B cell (primary cell): ENCODE results near the gene CCDC86. TPM values are rescaled to one million over a fixed set of nuclear protein-coding genes. Genes with fewer than 3 reads are reported as not detected.

ENCODE experiments used
- ATAC-seq: fragments of 200-7000 bp; cut with Tn5 transposase; one replicate; pipeline ENCODE4 v1.10.0; 2021; ENCODE audit warnings: low read depth, mild to moderate bottlenecking, moderate number of reproducible peaks, moderate library complexity
- CTCF ChIA-PET: fragments of 350-600 bp; sonication (Branson Sonifier 250); formaldehyde crosslinking; loops from one replicate; lab custom pipeline; 2021; ENCODE audit warnings: antibody characterized with exemption, inconsistent platforms; lab: Charles Lee
- POLR2A ChIA-PET: fragments of 350-600 bp; sonication (Branson Sonifier 250); formaldehyde crosslinking; loops from one replicate; lab custom pipeline; 2021; ENCODE audit warnings: antibody characterized with exemption; lab: Charles Lee
- DNase-seq: peaks from one replicate; pipeline ENCODE4 v3.0.0; 2013
- H2AFZ ChIP-seq: 2 replicates; pipeline ENCODE4 v1.6.1; 2012; ENCODE audit warnings: mild to moderate bottlenecking, low read depth, low read length; ENCODE audit not compliant: insufficient read depth, poor library complexity, severe bottlenecking
- H3K27ac ChIP-seq, 2 donors: 1 replicate in 1 of 2; 2 replicates in 1 of 2; pipeline ENCODE4 v1.5.1; 2012 to 2013; ENCODE audit warnings: low read length in 2 of 2, mild to moderate bottlenecking in 2 of 2, moderate library complexity in 1 of 2
- H3K27me3 ChIP-seq, 4 experiments: fragments of 200-600 bp in 1 of 4; sonication (generic) in 1 of 4; replicated peaks in 1 of 4; 1 replicate in 2 of 4; 2 replicates in 2 of 4; pipeline versions ENCODE4 v1.6.1 to v1.7.0; 2013 to 2016; ENCODE audit warnings: low read length in 3 of 4, mild to moderate bottlenecking in 2 of 4, mixed read lengths in 1 of 4, moderate library complexity in 1 of 4; ENCODE audit not compliant: insufficient read depth in 4 of 4, control insufficient read depth in 3 of 4; ENCODE audit errors: control extremely low read depth in 1 of 4
- H3K36me3 ChIP-seq, 2 experiments: replicated peaks in 1 of 2; 1 replicate in 1 of 2; 2 replicates in 1 of 2; pipeline versions ENCODE4 v1.6.1 to v1.7.1; 2013; ENCODE audit warnings: low read length in 1 of 2; ENCODE audit not compliant: insufficient read depth in 2 of 2, control insufficient read depth in 1 of 2; ENCODE audit errors: control extremely low read depth in 1 of 2, extremely low read depth in 1 of 2
- H3K4me1 ChIP-seq, 2 donors: fragments of 200-600 bp in 1 of 2; sonication (generic) in 1 of 2; 1 replicate in 1 of 2; 2 replicates in 1 of 2; pipeline versions ENCODE4 v1.5.1 to v1.6.1; 2013 to 2017; ENCODE audit warnings: low read length in 2 of 2; ENCODE audit not compliant: control insufficient read depth in 2 of 2, insufficient read depth in 2 of 2
- H3K4me2 ChIP-seq: replicated peaks from 2 replicates; pipeline ENCODE3; 2012; ENCODE audit warnings: mild to moderate bottlenecking, low read depth, low read length; ENCODE audit not compliant: poor library complexity, severe bottlenecking
- H3K4me3 ChIP-seq, 5 experiments: fragments of 200-600 bp in 1 of 5; sonication (generic) in 1 of 5; 1 replicate in 3 of 5; 2 replicates in 2 of 5; pipeline versions ENCODE4 v1.5.1 to v1.7.0; 2011 to 2016; ENCODE audit warnings: low read length in 4 of 5, mild to moderate bottlenecking in 4 of 5, low read depth in 2 of 5, control low read depth in 1 of 5, moderate library complexity in 1 of 5; ENCODE audit not compliant: insufficient read depth in 1 of 5; ENCODE audit errors: control extremely low read depth in 1 of 5, extremely low read depth in 1 of 5
- H3K79me2 ChIP-seq: fragments of 200-600 bp; sonication (generic); one replicate; pipeline ENCODE4 v1.6.0; 2016; ENCODE audit warnings: low read length; ENCODE audit not compliant: control insufficient read depth, insufficient read depth
- H3K9ac ChIP-seq: fragments of 200-600 bp; sonication (generic); 2 replicates; pipeline ENCODE4 v1.6.1; 2017; ENCODE audit warnings: mild to moderate bottlenecking, low read length, moderate library complexity
- H3K9me3 ChIP-seq, 3 donors: one replicate each; pipeline versions ENCODE4 v1.6.1 to v1.7.1; 2013; ENCODE audit warnings: low read length in 2 of 3; ENCODE audit not compliant: control insufficient read depth in 2 of 3, insufficient read depth in 1 of 3; ENCODE audit errors: control extremely low read depth in 1 of 3
- H4K20me1 ChIP-seq: 2 replicates; pipeline ENCODE4 v1.6.0; 2012; ENCODE audit warnings: mild to moderate bottlenecking, low read length; ENCODE audit not compliant: insufficient read depth, control insufficient read depth, poor library complexity, severe bottlenecking
- H3K27ac Mint-ChIP-seq: one replicate; pipeline ENCODE4 v1.8.0; 2021; ENCODE audit warnings: mixed read lengths
- H3K27me3 Mint-ChIP-seq: one replicate; pipeline ENCODE4 v1.8.0; 2021; ENCODE audit warnings: mixed read lengths
- H3K4me1 Mint-ChIP-seq: one replicate; pipeline ENCODE4 v1.8.0; 2021; ENCODE audit warnings: mixed read lengths
- H3K4me3 Mint-ChIP-seq: one replicate; pipeline ENCODE4 v1.8.0; 2021; ENCODE audit warnings: mixed read lengths
- H3K9me3 Mint-ChIP-seq: one replicate; pipeline ENCODE4 v1.8.0; 2022; ENCODE audit warnings: mixed read lengths; ENCODE audit not compliant: insufficient read depth
- CTCF ChIP-seq: fragments of 200-600 bp; IDR thresholded peaks from one replicate; pipeline ENCODE4 v1.8.0; 2022; ENCODE audit warnings: antibody characterized with exemption, mild to moderate bottlenecking
- EZH2 ChIP-seq: IDR thresholded peaks from 2 replicates; pipeline ENCODE4 v1.6.1; 2012; ENCODE audit warnings: borderline replicate concordance, low read depth, mild to moderate bottlenecking, moderate library complexity, low read length; ENCODE audit not compliant: insufficient read depth, poor library complexity, severe bottlenecking
- WGBS: methylation state at CpG from one replicate; pipeline ENCODE4 v1.1.5; 2013; ENCODE audit warnings: missing lambda C conversion rate; ENCODE audit not compliant: insufficient coverage; 5-methylcytosine and 5-hydroxymethylcytosine counted together
- intact Hi-C: fragments of 100-400 bp; cut with micrococcal nuclease; formaldehyde crosslinking; loops from one replicate; pipeline ENCODE4 v1.10.0; 2022
- polyA plus RNA-seq: library from polyadenylated mRNA; depleted of rRNA; stranded (reverse); fragments of >200 nt; gene quantifications from 2 replicates; pipeline ENCODE4 v1.2.3, GENCODE V29; 2012
- total RNA-seq, 2 donors: library from RNA; stranded (reverse); fragments of 120-200 nt in 1 of 2; gene quantifications; 1 replicate in 1 of 2; 2 replicates in 1 of 2; pipeline versions ENCODE4 v1.2.3 to v1.2.4, GENCODE V29; 2013 to 2022

Gene CCDC86
- total and polyA plus RNA-seq, 2 donors (not counting 1 experiment from before 2014, with no cell fraction given), result 10.5 to 12.4 TPM

GRCh38 chr11:60840470-60841430 is 1.2 kb upstream of the CCDC86 start:
- no peaks in the 10 kb centered on the region for H3K9me3 Mint-ChIP-seq
- no peaks in the 10 kb centered on the region for H3K27me3 Mint-ChIP-seq
- Histone ChIP-seq H3K9ac (peak overlapping the region; percentile 90), H3K27ac (peak overlapping the region in 1 of 2 donors; percentile 49), H3K4me3 (peak overlapping the region in 3 of 5 experiments; percentile 87 to 97 (median 88)), H3K79me2 (peaks cover 34% of the 10 kb centered on the region), H3K36me3 (no peaks in the 10 kb centered on the region), H3K27me3 (no peaks in the 10 kb centered on the region), H3K9me3 (no peaks in the 10 kb centered on the region), H3K4me2 (peak overlapping the region; percentile 89), H2AFZ (peak overlapping the region; percentile 96), H3K4me1 (peaks cover 32 to 33% of the 10 kb centered on the region in 2 donors), H4K20me1 (no peaks in the 10 kb centered on the region)
- intact Hi-C loops, result loop anchor here (5.0 kb wide), 3 partner anchors 112 to 587 kb away; partner anchors contain the start of genes CPSF7, DDB1, SLC15A3 and TKFC
- POLR2A ChIA-PET, result no interaction called here
- TF ChIP-seq CTCF (no peak), EZH2 (no peak)
- peaks cover 48% of the 10 kb centered on the region for H3K4me1 Mint-ChIP-seq
- DNase-seq (no peak), ATAC-seq (no peak)
- 100% methylated on average over 10 of the region's 14 CpGs for WGBS
- H3K4me3 Mint-ChIP-seq, result peak overlapping the region; percentile 93
- CTCF ChIA-PET, result interaction anchor here (4.8 kb wide), 1 partner anchor 10 kb away, joined by 27 read pairs; no protein-coding TSS in a partner anchor
- peak overlapping the region; percentile 93 for H3K27ac Mint-ChIP-seq
